K562 (cell line): ENCODE data around the gene MPDZ. TPM values are rescaled to one million over a fixed set of nuclear protein-coding genes. Genes with fewer than 3 reads are reported as not detected.

ENCODE experiments used
- ATAC-seq: fragments of 200-7000 bp; cut with Tn5 transposase; 3 replicates; pipeline ENCODE4 v1.9.1; 2020; ENCODE audit warnings: moderate library complexity
- BruUV-seq: library from RNA; stranded (reverse); fragments of 400-500 nt; replicated peaks from 2 replicates; lab custom pipeline; 2021; lab: Mats Ljungman, UMichigan
- CTCF ChIA-PET: fragments of 300-600 bp; formaldehyde crosslinking; extraction: SDS; loops from one replicate; lab custom pipeline; 2021; ENCODE audit warnings: low intra/inter-chr PET ratio; lab: Yijun Ruan, JAX
- POLR2A ChIA-PET: fragments of 300-600, 350-650 bp; sonication (Branson Sonifier 250); formaldehyde crosslinking; extraction: SDS; loops from one replicate; lab custom pipeline; 2021; ENCODE audit warnings: antibody characterized with exemption, inconsistent platforms; lab: Yijun Ruan, JAX
- DNase-seq, 4 experiments: peaks; one replicate each; pipeline versions ENCODE4 v3.0.0 to v3.0.0-alpha.2; 2011 to 2018; ENCODE audit warnings: low spot score in 3 of 4, mixed read lengths in 3 of 4; ENCODE audit errors: extremely low read depth in 1 of 4
- FAIRE-seq: peaks from 2 replicates; lab custom pipeline; 2011; peaks lifted over from hg19 to GRCh38; lab: Jason Lieb, UNC
- H2AFZ ChIP-seq: 2 replicates; pipeline ENCODE4 v1.6.0; 2011; ENCODE audit warnings: low read depth, low read length, control low read depth, inconsistent platforms
- H3K27ac ChIP-seq: fragments of 200-600 bp; 3 replicates; pipeline ENCODE4 v1.8.0; 2011; ENCODE audit warnings: low read depth, mild to moderate bottlenecking, control low read depth, inconsistent platforms, low read length, moderate library complexity, mixed read lengths; ENCODE audit errors: extremely low read depth
- H3K27me3 ChIP-seq, 2 experiments: fragments of 300-600 bp in 1 of 2; 2 replicates in 1 of 2; 3 replicates in 1 of 2; pipeline versions ENCODE4 v1.6.0 to v1.8.0; 2011; ENCODE audit warnings: inconsistent platforms in 2 of 2, low read length in 2 of 2, mild to moderate bottlenecking in 1 of 2, mixed read lengths in 1 of 2, moderate library complexity in 1 of 2; ENCODE audit not compliant: control insufficient read depth in 2 of 2, insufficient read depth in 2 of 2
- H3K36me3 ChIP-seq: fragments of 300-600 bp; 3 replicates; pipeline ENCODE4 v1.8.0; 2011; ENCODE audit warnings: mild to moderate bottlenecking, low read length, inconsistent platforms; ENCODE audit not compliant: control insufficient read depth, insufficient read depth
- H3K4me1 ChIP-seq, 2 experiments: fragments of 200-600 bp in 1 of 2; replicated peaks in 1 of 2; 2 replicates in 1 of 2; 3 replicates in 1 of 2; pipeline versions ENCODE4 v1.5.1 to v1.8.0; 2011; ENCODE audit warnings: inconsistent platforms in 2 of 2, low read length in 2 of 2, mild to moderate bottlenecking in 1 of 2, mixed read lengths in 1 of 2, moderate library complexity in 1 of 2; ENCODE audit not compliant: control insufficient read depth in 2 of 2, insufficient read depth in 2 of 2
- H3K4me2 ChIP-seq: 2 replicates; pipeline ENCODE4 v1.6.1; 2011; ENCODE audit warnings: low read length, control low read depth, inconsistent platforms, mixed read lengths; ENCODE audit not compliant: insufficient read depth
- H3K4me3 ChIP-seq: fragments of 200-600 bp; sonication (generic), shearing (Covaris generic); 2 replicates; pipeline ENCODE4 v1.5.1; 2016; ENCODE audit warnings: control low read depth, inconsistent platforms
- H3K79me2 ChIP-seq: fragments of 200-600 bp; 3 replicates; pipeline ENCODE4 v1.8.0; 2011; ENCODE audit warnings: low read length, inconsistent platforms; ENCODE audit not compliant: control insufficient read depth, insufficient read depth
- H3K9ac ChIP-seq, 2 experiments: 2 replicates each; pipeline versions ENCODE4 v1.6.0 to v1.6.1; 2011; ENCODE audit warnings: low read depth in 2 of 2, low read length in 2 of 2, control low read depth in 1 of 2, inconsistent platforms in 1 of 2, mild to moderate bottlenecking in 1 of 2, mixed read lengths in 1 of 2; ENCODE audit not compliant: insufficient read depth in 1 of 2
- H3K9me1 ChIP-seq: one replicate; pipeline ENCODE4 v1.6.0; 2011; ENCODE audit warnings: inconsistent platforms, mild to moderate bottlenecking, low read length, moderate library complexity; ENCODE audit not compliant: control insufficient read depth, insufficient read depth
- H3K9me3 ChIP-seq: replicated peaks from 2 replicates; pipeline ENCODE4 v1.5.1; 2011; ENCODE audit warnings: low read depth, low read length, inconsistent platforms; ENCODE audit not compliant: control insufficient read depth, insufficient read depth
- H4K20me1 ChIP-seq: replicated peaks from 2 replicates; pipeline ENCODE4 v1.6.1; 2011; ENCODE audit warnings: low read length, inconsistent platforms, mixed read lengths; ENCODE audit not compliant: control insufficient read depth, insufficient read depth
- EZH2 ChIP-seq: IDR thresholded peaks from 2 replicates; pipeline ENCODE4 v1.6.1; 2012; ENCODE audit warnings: low read depth, mild to moderate bottlenecking, inconsistent platforms, low read length, borderline replicate concordance
- HDGF ChIP-seq: fragments of 450-650 bp; IDR thresholded peaks from 2 replicates; pipeline ENCODE4 v1.6.1; 2016
- POLR2AphosphoS5 ChIP-seq: IDR thresholded peaks from 2 replicates; pipeline ENCODE4 v1.6.1; 2011; ENCODE audit warnings: mild to moderate bottlenecking, low read depth, low read length, moderate library complexity; ENCODE audit not compliant: control insufficient read depth, insufficient read depth
- POLR3A ChIP-seq: IDR thresholded peaks from 2 replicates; pipeline ENCODE4 v1.6.1; 2011; ENCODE audit warnings: borderline replicate concordance, mild to moderate bottlenecking, moderate library complexity; ENCODE audit not compliant: insufficient read length, insufficient read depth; ENCODE audit errors: extremely low read depth
- TAL1 ChIP-seq: fragments of 450-650 bp; IDR thresholded peaks from 2 replicates; pipeline ENCODE4 v1.6.1; 2016; ENCODE audit warnings: mild to moderate bottlenecking
- XRCC5 ChIP-seq: fragments of 200-400 bp; formaldehyde crosslinking; IDR thresholded peaks from 2 replicates; pipeline ENCODE4 v1.6.1; 2017; ENCODE audit warnings: low read depth, mild to moderate bottlenecking, low read length
- ZNF316 ChIP-seq: fragments of 450-650 bp; IDR thresholded peaks from 2 replicates; pipeline ENCODE4 v1.6.1; 2016
- WGBS: fragments of 100-300 bp; shearing (Covaris generic); methylation state at CpG from one replicate; pipeline ENCODE4 v1.1.6; 2016; ENCODE audit warnings: low coverage, mixed read lengths; ENCODE audit not compliant: insufficient coverage; ENCODE audit errors: missing lambda C conversion rate; 5-methylcytosine and 5-hydroxymethylcytosine counted together
- in situ Hi-C: fragments of 300-500 bp; cut with MboI; formaldehyde crosslinking; loops from 4 replicates; pipeline ENCODE4 v1.15.0; 2018; ENCODE audit warnings: inconsistent platforms, mixed read lengths
- intact Hi-C: fragments of 100-400 bp; cut with micrococcal nuclease; formaldehyde crosslinking; loops from 2 replicates; pipeline ENCODE4 v1.14.2; 2022
- polyA plus RNA-seq, 8 experiments: library from polyadenylated mRNA; depleted of rRNA in 4 of 8; stranded (reverse) in 5 of 8; unstranded in 3 of 8; fragments of >200 nt; fragmentation: Nextera tagmentation in 2 of 8; fragmentation: Illumina TruSeq in 1 of 8; extraction: Ambion mirVana in 2 of 8; extraction: Trizol in 1 of 8; gene quantifications; 2 replicates each; pipeline versions ENCODE4 v1.2.1 to v1.2.3, GENCODE V29; 2011 to 2014; ENCODE audit warnings: inconsistent platforms in 1 of 8, missing spikeins in 1 of 8
- total RNA-seq, 7 experiments: library from RNA; depleted of rRNA in 6 of 7; stranded (reverse); fragments of >200 nt in 6 of 7; fragmentation: Illumina TruSeq in 2 of 7; extraction: Trizol in 2 of 7; gene quantifications; 2 replicates each; pipeline versions ENCODE4 v1.2.1 to v1.2.3, GENCODE V29; 2011 to 2021; ENCODE audit warnings: low replicate concordance in 1 of 7
- TF ChIP-seq, protein P1 (sequence below): fragments of 250-450 bp; sonication (Bioruptor Pico); IDR thresholded peaks from 2 replicates; pipeline ENCODE4 v1.5.0; 2022; ENCODE audit warnings: mild to moderate bottlenecking

MPDZ gene
- total and polyA plus RNA-seq, 9 of the 15 experiments (the other 6 are each of a cell fraction or from before 2014, with no cell fraction given) = 3.9 to 13.2 (median 5.7) TPM

DNA sequence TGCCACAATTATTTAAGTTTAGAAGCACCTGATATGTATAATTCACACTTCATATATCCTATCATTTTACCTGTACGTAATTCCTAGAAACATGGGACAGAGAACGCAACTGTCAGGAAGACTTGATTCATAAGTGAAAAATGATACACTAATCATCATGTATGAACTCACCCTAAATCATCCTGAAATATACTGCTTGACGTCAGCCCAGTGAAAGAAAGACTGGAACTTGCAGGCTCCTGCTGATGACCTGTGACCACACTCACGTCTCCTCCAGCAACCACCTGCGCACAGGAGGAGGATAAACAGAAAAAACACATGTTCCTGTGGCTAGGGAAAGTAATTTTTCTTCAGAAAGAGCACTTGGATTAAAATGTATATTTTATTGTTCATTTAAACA is 169.7 kb downstream of the MPDZ start:
- Histone ChIP-seq H3K9me3 (no peaks in the 10 kb centered on the region), H3K4me2 (no peak overlapping the region), H3K4me1 (no peaks in the 10 kb centered on the region), H3K36me3 (no peaks in the 10 kb centered on the region)
- 55% methylated on average over 5 of the region's 5 CpGs for WGBS
- intact Hi-C loops = no loop called here
- CTCF ChIA-PET = no interaction called here
- FAIRE-seq = no peak
- TF ChIP-seq EZH2 (no peak), POLR3A (no peak), POLR2AphosphoS5 (no peak), TAL1 (no peak), ZNF316 (no peak), HDGF (no peak), XRCC5 (no peak)
- TF ChIP-seq, protein P1, sequence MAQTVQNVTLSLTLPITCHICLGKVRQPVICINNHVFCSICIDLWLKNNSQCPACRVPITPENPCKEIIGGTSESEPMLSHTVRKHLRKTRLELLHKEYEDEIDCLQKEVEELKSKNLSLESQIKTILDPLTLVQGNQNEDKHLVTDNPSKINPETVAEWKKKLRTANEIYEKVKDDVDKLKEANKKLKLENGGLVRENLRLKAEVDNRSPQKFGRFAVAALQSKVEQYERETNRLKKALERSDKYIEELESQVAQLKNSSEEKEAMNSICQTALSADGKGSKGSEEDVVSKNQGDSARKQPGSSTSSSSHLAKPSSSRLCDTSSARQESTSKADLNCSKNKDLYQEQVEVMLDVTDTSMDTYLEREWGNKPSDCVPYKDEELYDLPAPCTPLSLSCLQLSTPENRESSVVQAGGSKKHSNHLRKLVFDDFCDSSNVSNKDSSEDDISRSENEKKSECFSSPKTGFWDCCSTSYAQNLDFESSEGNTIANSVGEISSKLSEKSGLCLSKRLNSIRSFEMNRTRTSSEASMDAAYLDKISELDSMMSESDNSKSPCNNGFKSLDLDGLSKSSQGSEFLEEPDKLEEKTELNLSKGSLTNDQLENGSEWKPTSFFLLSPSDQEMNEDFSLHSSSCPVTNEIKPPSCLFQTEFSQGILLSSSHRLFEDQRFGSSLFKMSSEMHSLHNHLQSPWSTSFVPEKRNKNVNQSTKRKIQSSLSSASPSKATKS (CRISPR knock-in tag) = no peak
- TF ChIP-seq, all 486 proteins: peak for 0
- BruUV-seq = no TSS peak
- no peaks in the 10 kb centered on the region for H3K9me1 ChIP-seq
- no peaks in the 10 kb centered on the region for H3K27me3 ChIP-seq
- no peaks in the 10 kb centered on the region for H4K20me1 ChIP-seq
- DNase-seq = no peak
- POLR2A ChIA-PET = no interaction called here
- H3K4me3 ChIP-seq = no peak overlapping the region
- no peak for ATAC-seq
- in situ Hi-C loops = no loop called here
- H3K27ac ChIP-seq = no peak overlapping the region
- H3K79me2 ChIP-seq = no peaks in the 10 kb centered on the region
- H3K9ac ChIP-seq = no peak overlapping the region
- H2AFZ ChIP-seq = no peak overlapping the region
